Pancreas (tissue), 10 donors: Measurements from ENCODE around the gene UGT1A8. TPM values are rescaled to one million over a fixed set of nuclear protein-coding genes. Genes with fewer than 3 reads are reported as not detected.
"Not testable (repeated sequence)": the region's sequence is repeated elsewhere in the genome, so short reads cannot be mapped to it uniquely, and the experiment has no call there.

ENCODE experiments used
- ATAC-seq, 4 donors: fragments of 200-7000 bp; cut with Tn5 transposase; one replicate each; pipeline versions ENCODE4 v1.8.0 to v1.9.1; 2020; ENCODE audit warnings: mild to moderate bottlenecking in 4 of 4, moderate library complexity in 4 of 4
- DNase-seq, 6 donors: peaks; one replicate each; pipeline ENCODE4 v3.0.0-alpha.2; 2020
- FAIRE-seq: peaks from 2 replicates; lab custom pipeline; 2012; peaks lifted over from hg19 to GRCh38; lab: Jason Lieb, UNC
- H3K27ac ChIP-seq, 4 donors: fragments of 200-600 bp; sonication (generic); 1 replicate in 3 of 4; 2 replicates in 1 of 4; pipeline versions ENCODE4 v1.5.0 to v1.8.0; 2020
- H3K27me3 ChIP-seq, 4 donors: fragments of 200-600 bp; one replicate each; pipeline ENCODE4 v1.8.0; 2021
- H3K36me3 ChIP-seq, 3 donors: fragments of 200-600 bp; sonication (generic) in 1 of 3; one replicate each; pipeline versions ENCODE4 v1.5.0 to v1.8.0; 2020 to 2021
- H3K4me1 ChIP-seq, 3 donors: fragments of 200-600 bp; one replicate each; pipeline ENCODE4 v1.8.0; 2021
- H3K4me3 ChIP-seq, 4 donors: fragments of 200-600 bp; sonication (generic) in 2 of 4; one replicate each; pipeline versions ENCODE4 v1.5.0 to v1.8.0; 2020 to 2021
- H3K9me3 ChIP-seq, 4 donors: fragments of 200-600 bp; one replicate each; pipeline ENCODE4 v1.8.0; 2021
- CTCF ChIP-seq, 4 donors: fragments of 200-600 bp; sonication (generic) in 3 of 4; IDR thresholded peaks; one replicate each; pipeline versions ENCODE4 v1.5.0 to v1.8.0; 2021; ENCODE audit warnings: antibody characterized with exemption in 4 of 4
- WGBS, 2 donors: extraction: QIAGEN DNeasy Blood & Tissue Kit; methylation state at CpG; one replicate each; pipeline ENCODE4 v1.1.7; 2013; 5-methylcytosine and 5-hydroxymethylcytosine counted together
- intact Hi-C, 3 donors: fragments of 100-400 bp; cut with DNase I; formaldehyde crosslinking; loops; one replicate each; pipeline versions ENCODE4 v1.11.1 to v1.14.2; 2022
- polyA plus RNA-seq, 2 donors: library from polyadenylated mRNA; stranded (reverse); fragments of 200-250 nt; gene quantifications; one replicate each; pipeline ENCODE4 v1.2.3, GENCODE V29; 2013
- total RNA-seq, 6 donors: library from RNA; stranded (reverse); fragmentation: NEBNext Ultra II Directional in 4 of 6; extraction: Animal tissue kit (Norgen Biotek cat#: 25700) in 4 of 6; gene quantifications; one replicate each; pipeline versions ENCODE4 v1.2.1 to v1.2.4, GENCODE V29; 2021 to 2023
- donor health status: healthy with polysubstance abuse.
- donor health status: DM: no; HTN: no; CAD: no; lungs with moderate emphysema.
- donor health status: DM: no; HTN: no; CAD: no.
- donor health status: control.
- donor health status: control.
- donor health status: Bipolar disorder and iron deficiency.
- donor health status: DM: yes; HTN: yes; CAD: no.
- donor health status: DM: no; HTN: no; CAD: no.
- donor health status: DM: no; HTN: no; CAD: no.
- donor health status: DM: yes; HTN: yes; CAD: no.

UGT1A8 gene
- total and polyA plus RNA-seq, 8 donors, result 0.12 TPM; not detected in 7

GRCh38 chr2:233651430-233651829, 34.0 kb downstream of the UGT1A8 start:
- H3K4me3 ChIP-seq, result no peak overlapping the region
- no peak for TF ChIP-seq CTCF (IDR thresholded peaks at IDR 0.05)
- H3K9me3 ChIP-seq, result no peaks in the 10 kb centered on the region
- no peaks in the 10 kb centered on the region for H3K36me3 ChIP-seq
- DNase-seq, result no peak
- no peaks in the 10 kb centered on the region for H3K4me1 ChIP-seq
- intact Hi-C loops, result no loop called here
- no peak overlapping the region for H3K27ac ChIP-seq
- H3K27me3 ChIP-seq, result no peaks in the 10 kb centered on the region
- 80 to 92% methylated on average over 2 of the region's 2 CpGs for WGBS, 2 donors
- FAIRE-seq, result peak; percentile 41
- no peak for ATAC-seq

- no peak for TF ChIP-seq CTCF (IDR thresholded peaks at IDR 0.05)
- WGBS, 2 donors, result 57 to 69% methylated on average over 6 of the region's 6 CpGs
- Histone ChIP-seq H3K27ac (no peak overlapping the region), H3K9me3 (no peaks in the 10 kb centered on the region), H3K4me1 (no peaks in the 10 kb centered on the region), H3K4me3 (no peak overlapping the region), H3K27me3 (no peaks in the 10 kb centered on the region), H3K36me3 (no peaks in the 10 kb centered on the region)
- ATAC-seq (no peak), DNase-seq (no peak), FAIRE-seq (no peak)
- intact Hi-C loops, result no loop called here
These were observed 37.1 kb downstream of the UGT1A8 start for GRCh38 chr2:233654501-233654900.

GRCh38 chr2:233655043-233655442, 37.6 kb downstream of the UGT1A8 start:
- WGBS, 2 donors, result 30 to 34% methylated on average over 1 of the region's 1 CpG
- FAIRE-seq (no peak), DNase-seq (no peak), ATAC-seq (no peak)
- H3K27me3 ChIP-seq, result no peaks in the 10 kb centered on the region
- no peaks in the 10 kb centered on the region for H3K4me1 ChIP-seq
- intact Hi-C loops, result no loop called here
- no peak overlapping the region for H3K4me3 ChIP-seq
- H3K27ac ChIP-seq, result no peak overlapping the region
- no peak for TF ChIP-seq CTCF (IDR thresholded peaks at IDR 0.05)
- no peaks in the 10 kb centered on the region for H3K9me3 ChIP-seq
- H3K36me3 ChIP-seq, result no peaks in the 10 kb centered on the region

GRCh38 chr2:233655943-233656342, 38.5 kb downstream of the UGT1A8 start:
- H3K27ac ChIP-seq, H3K9me3 ChIP-seq, H3K4me3 ChIP-seq, DNase-seq, FAIRE-seq, H3K4me1 ChIP-seq, H3K36me3 ChIP-seq, ATAC-seq, intact Hi-C loops, H3K27me3 ChIP-seq: not testable (repeated sequence)
- 91 to 93% methylated on average over 3 of the region's 3 CpGs for WGBS, 2 donors

GRCh38 chr2:233656443-233656842, 39.0 kb downstream of the UGT1A8 start:
- H3K36me3 ChIP-seq, result no peaks in the 10 kb centered on the region
- FAIRE-seq (no peak), ATAC-seq (no peak), DNase-seq (no peak)
- no peak overlapping the region for H3K27ac ChIP-seq
- TF ChIP-seq CTCF (IDR thresholded peaks at IDR 0.05), result no peak
- no peaks in the 10 kb centered on the region for H3K4me1 ChIP-seq
- intact Hi-C loops, result no loop called here
- H3K4me3 ChIP-seq, result no peak overlapping the region
- no peaks in the 10 kb centered on the region for H3K9me3 ChIP-seq
- 79 to 84% methylated on average over 10 of the region's 10 CpGs for WGBS, 2 donors
- H3K27me3 ChIP-seq, result no peaks in the 10 kb centered on the region

GRCh38 chr2:233658610-233659009, 41.2 kb downstream of the UGT1A8 start:
- Histone ChIP-seq H3K27me3 (no peaks in the 10 kb centered on the region), H3K36me3 (no peaks in the 10 kb centered on the region), H3K27ac (no peak overlapping the region), H3K9me3 (no peaks in the 10 kb centered on the region), H3K4me3 (no peak overlapping the region), H3K4me1 (no peaks in the 10 kb centered on the region)
- no peak for TF ChIP-seq CTCF (IDR thresholded peaks at IDR 0.05)
- FAIRE-seq, result no peak
- ATAC-seq, result no peak
- intact Hi-C loops, result no loop called here
- no peak for DNase-seq
